ENCODE measurements around the gene SLIT3.

- TF ChIP-seq POLR2AphosphoS5 (IDR thresholded peaks at IDR 0.05; ENCODE audit: control insufficient read depth, insufficient read depth, low read depth, low read length), result no peak
- TF ChIP-seq KLF10 (CRISPR knock-in tag; IDR thresholded peaks at IDR 0.05), result no peak
These were observed 411.9 kb downstream of the SLIT3 start for GRCh38 chr5:168889039-168889438.
